Left renal cortex interstitium (tissue), 4 donors: ENCODE data around the gene JARID2. TPM values are rescaled to one million over a fixed set of nuclear protein-coding genes. Genes with fewer than 3 reads are reported as not detected.

ENCODE experiments used
- DNase-seq, 4 donors: peaks; one replicate each; pipeline ENCODE4 v3.0.0-alpha.2; 2013; ENCODE audit warnings: low read depth in 4 of 4, low spot score in 2 of 4, missing footprints in 1 of 4
- polyA plus RNA-seq, 4 donors: library from polyadenylated mRNA; unstranded; fragments of 120-200 nt; gene quantifications; one replicate each; pipeline ENCODE4 v1.2.1, GENCODE V29; 2013; ENCODE audit not compliant: insufficient read length in 4 of 4

JARID2 gene
- polyA plus RNA-seq, 4 donors, result 26.1 to 33.0 (median 28.9) TPM

GRCh38 chr6:15496345-15497131 is 250.7 kb downstream of the JARID2 start:
- DNase-seq, result no peak

- DNase-seq, result no peak
These were observed 252.8 kb downstream of the JARID2 start for GRCh38 chr6:15498640-15499039.

GRCh38 chr6:15499125-15499524 is 253.3 kb downstream of the JARID2 start:
- DNase-seq, result no peak

GRCh38 chr6:15499591-15499990 is 253.7 kb downstream of the JARID2 start:
- DNase-seq, result no peak

GRCh38 chr6:15500078-15500740 is 254.3 kb downstream of the JARID2 start:
- no peak for DNase-seq

GRCh38 chr6:15500901-15501825 is 255.3 kb downstream of the JARID2 start:
- no peak for DNase-seq

- DNase-seq, result no peak
These were observed 256.1 kb downstream of the JARID2 start for GRCh38 chr6:15501826-15502445.

GRCh38 chr6:15502446-15503345 is 256.8 kb downstream of the JARID2 start:
- DNase-seq, result no peak

- DNase-seq, result no peak
These were observed 257.4 kb downstream of the JARID2 start for GRCh38 chr6:15503346-15503680.

GRCh38 chr6:15504040-15504495 is 258.2 kb downstream of the JARID2 start:
- DNase-seq, result no peak

- peak in 3 of 4 donors; percentile 60 to 77 (median 74) for DNase-seq
These were observed 258.9 kb downstream of the JARID2 start for GRCh38 chr6:15504581-15505350.

GRCh38 chr6:15505463-15505918 is 259.6 kb downstream of the JARID2 start:
- no peak for DNase-seq

- no peak for DNase-seq
These were observed 260.2 kb downstream of the JARID2 start for GRCh38 chr6:15506066-15506465.

- DNase-seq, result no peak
These were observed 261.4 kb downstream of the JARID2 start for GRCh38 chr6:15507221-15507620.

GRCh38 chr6:15507746-15508145 is 261.9 kb downstream of the JARID2 start:
- no peak for DNase-seq

- DNase-seq, result no peak
These were observed 262.6 kb downstream of the JARID2 start for GRCh38 chr6:15508441-15508871.

GRCh38 chr6:15508931-15509330 is 263.1 kb downstream of the JARID2 start:
- no peak for DNase-seq

GRCh38 chr6:15509335-15509933 is 263.6 kb downstream of the JARID2 start:
- DNase-seq, result no peak
